AG04450 (cell line): Measurements from ENCODE around the gene ARHGAP15. TPM values are rescaled to one million over a fixed set of nuclear protein-coding genes. Genes with fewer than 3 reads are reported as not detected.

ENCODE experiments used
- CTCF ChIA-PET: fragments of 300-600, 350-600 bp; formaldehyde crosslinking; extraction: SDS; loops from one replicate; lab custom pipeline; 2022; ENCODE audit warnings: antibody characterized with exemption, inconsistent platforms; lab: Charles Lee
- POLR2A ChIA-PET: fragments of 350-600 bp; formaldehyde crosslinking; extraction: SDS; loops from one replicate; lab custom pipeline; 2021; ENCODE audit warnings: antibody characterized with exemption, inconsistent platforms; lab: Yijun Ruan, JAX
- DNase-seq: peaks from one replicate; pipeline ENCODE4 v3.0.0-alpha.2; 2011; ENCODE audit warnings: low read depth, low spot score
- H3K27ac ChIP-seq: one replicate; pipeline ENCODE4 v1.5.1; 2012; ENCODE audit warnings: low read depth, low read length, control low read depth
- H3K27me3 ChIP-seq: one replicate; pipeline ENCODE4 v1.6.0; 2012; ENCODE audit warnings: low read length; ENCODE audit not compliant: control insufficient read depth, insufficient read depth
- H3K4me3 ChIP-seq: 2 replicates; pipeline ENCODE4 v1.5.1; 2011; ENCODE audit warnings: mild to moderate bottlenecking, low read depth, low read length, control low read depth
- H3K9me3 ChIP-seq: 2 replicates; pipeline ENCODE4 v1.5.1; 2012; ENCODE audit warnings: low read length; ENCODE audit not compliant: control insufficient read depth, insufficient read depth
- polyA plus RNA-seq: library from polyadenylated mRNA; depleted of rRNA; stranded (reverse); fragments of >200 nt; gene quantifications from 2 replicates; pipeline ENCODE4 v1.2.3, GENCODE V29; 2011
- TF ChIP-seq, protein P1 (sequence below): IDR thresholded peaks from 2 replicates; pipeline ENCODE4 v1.5.1; 2011; ENCODE audit warnings: low read depth, low read length, control low read depth, inconsistent platforms

ARHGAP15 gene
- polyA plus RNA-seq, 1 experiment = not detected

DNA sequence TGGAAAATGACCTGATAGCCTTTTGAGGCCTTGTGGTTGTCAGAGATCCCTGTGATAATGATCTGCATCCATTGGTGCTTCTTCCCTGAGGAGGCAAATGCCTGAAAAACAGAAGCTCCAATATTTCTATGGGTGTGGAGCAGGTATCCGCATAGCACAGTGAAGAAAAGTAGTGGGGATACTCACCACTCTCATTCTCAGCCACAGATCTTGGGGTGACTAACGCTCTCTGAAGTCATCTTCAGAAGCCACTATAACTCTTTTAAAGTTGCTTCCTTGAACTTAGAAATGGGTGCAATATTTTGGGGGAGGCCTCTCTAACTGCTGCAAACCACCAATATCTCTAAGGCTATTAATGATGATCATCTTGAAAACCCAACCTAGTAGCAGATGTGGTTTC lies 46.2 kb downstream of the ARHGAP15 start:
- no peaks in the 10 kb centered on the region for H3K27me3 ChIP-seq
- CTCF ChIA-PET = no interaction called here
- no peaks in the 10 kb centered on the region for H3K9me3 ChIP-seq
- H3K27ac ChIP-seq = no peak overlapping the region
- TF ChIP-seq, protein P1, sequence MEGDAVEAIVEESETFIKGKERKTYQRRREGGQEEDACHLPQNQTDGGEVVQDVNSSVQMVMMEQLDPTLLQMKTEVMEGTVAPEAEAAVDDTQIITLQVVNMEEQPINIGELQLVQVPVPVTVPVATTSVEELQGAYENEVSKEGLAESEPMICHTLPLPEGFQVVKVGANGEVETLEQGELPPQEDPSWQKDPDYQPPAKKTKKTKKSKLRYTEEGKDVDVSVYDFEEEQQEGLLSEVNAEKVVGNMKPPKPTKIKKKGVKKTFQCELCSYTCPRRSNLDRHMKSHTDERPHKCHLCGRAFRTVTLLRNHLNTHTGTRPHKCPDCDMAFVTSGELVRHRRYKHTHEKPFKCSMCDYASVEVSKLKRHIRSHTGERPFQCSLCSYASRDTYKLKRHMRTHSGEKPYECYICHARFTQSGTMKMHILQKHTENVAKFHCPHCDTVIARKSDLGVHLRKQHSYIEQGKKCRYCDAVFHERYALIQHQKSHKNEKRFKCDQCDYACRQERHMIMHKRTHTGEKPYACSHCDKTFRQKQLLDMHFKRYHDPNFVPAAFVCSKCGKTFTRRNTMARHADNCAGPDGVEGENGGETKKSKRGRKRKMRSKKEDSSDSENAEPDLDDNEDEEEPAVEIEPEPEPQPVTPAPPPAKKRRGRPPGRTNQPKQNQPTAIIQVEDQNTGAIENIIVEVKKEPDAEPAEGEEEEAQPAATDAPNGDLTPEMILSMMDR = no peak
- no peak for DNase-seq
- H3K4me3 ChIP-seq = no peak overlapping the region
- POLR2A ChIA-PET = no interaction called here

DNA sequence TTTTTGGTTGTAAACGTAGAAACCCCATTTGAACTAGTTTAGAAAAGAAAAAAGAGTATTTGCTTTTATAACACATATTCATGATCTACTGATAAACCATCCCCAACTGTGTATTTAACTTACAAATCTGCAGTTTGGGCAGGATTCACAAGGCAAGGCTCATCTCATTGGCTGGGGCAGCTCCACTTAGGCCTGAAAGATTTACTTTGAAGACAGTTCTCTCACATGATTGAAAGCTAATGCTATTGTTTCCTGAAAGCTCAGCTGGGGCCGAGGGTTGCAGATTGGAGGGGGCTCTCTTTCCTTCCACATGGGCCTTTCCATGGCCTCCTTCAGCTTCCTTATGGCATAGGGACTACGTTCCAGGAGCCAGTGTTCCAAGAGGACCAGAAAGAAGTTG lies 47.4 kb downstream of the ARHGAP15 start:
- H3K9me3 ChIP-seq = no peaks in the 10 kb centered on the region
- no peak for DNase-seq
- TF ChIP-seq, protein P1 = no peak
- H3K27ac ChIP-seq = no peak overlapping the region
- ChIA-PET CTCF (no interaction called here), POLR2A (no interaction called here)
- no peaks in the 10 kb centered on the region for H3K27me3 ChIP-seq
- H3K4me3 ChIP-seq = peak overlapping the region; percentile 3; the same call in 1 of the 2 replicates

DNA sequence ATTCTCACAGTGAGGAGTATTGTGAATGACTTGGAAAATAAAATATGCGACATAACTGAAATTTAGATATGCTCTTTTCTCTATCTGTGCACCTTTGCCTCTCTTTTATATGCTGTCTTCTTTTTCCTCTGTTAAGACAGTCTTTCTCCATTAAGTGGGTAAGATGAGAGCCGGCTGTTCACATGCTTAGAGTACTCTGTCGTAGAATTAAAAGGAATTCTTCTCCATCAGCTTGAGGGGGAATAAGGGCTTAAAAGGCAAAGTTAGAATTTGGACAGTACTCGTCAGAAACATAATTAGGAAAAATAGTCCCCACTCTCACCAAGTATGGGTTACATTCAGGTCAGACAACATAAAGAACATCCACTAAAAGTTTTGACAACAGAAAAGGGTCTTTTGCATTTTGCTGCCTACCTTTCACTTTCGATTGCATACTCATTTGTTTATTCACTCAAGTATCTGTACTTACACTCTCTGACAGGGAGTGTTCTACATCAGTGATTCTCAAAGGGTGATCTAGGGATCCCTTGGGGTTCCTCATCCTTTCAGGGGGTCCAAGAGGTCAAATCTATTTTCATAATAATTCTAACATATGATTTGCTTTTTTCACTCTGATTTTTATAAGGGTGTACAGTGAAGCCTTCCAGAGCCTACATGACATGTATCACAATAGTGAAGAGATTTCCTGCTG lies 48.0 kb downstream of the ARHGAP15 start:
- ChIA-PET POLR2A (no interaction called here), CTCF (no interaction called here)
- Histone ChIP-seq H3K27ac (no peak overlapping the region), H3K4me3 (peak overlapping the region; percentile 45), H3K27me3 (no peaks in the 10 kb centered on the region), H3K9me3 (no peaks in the 10 kb centered on the region)
- TF ChIP-seq, protein P1 = no peak
- DNase-seq = no peak

DNA sequence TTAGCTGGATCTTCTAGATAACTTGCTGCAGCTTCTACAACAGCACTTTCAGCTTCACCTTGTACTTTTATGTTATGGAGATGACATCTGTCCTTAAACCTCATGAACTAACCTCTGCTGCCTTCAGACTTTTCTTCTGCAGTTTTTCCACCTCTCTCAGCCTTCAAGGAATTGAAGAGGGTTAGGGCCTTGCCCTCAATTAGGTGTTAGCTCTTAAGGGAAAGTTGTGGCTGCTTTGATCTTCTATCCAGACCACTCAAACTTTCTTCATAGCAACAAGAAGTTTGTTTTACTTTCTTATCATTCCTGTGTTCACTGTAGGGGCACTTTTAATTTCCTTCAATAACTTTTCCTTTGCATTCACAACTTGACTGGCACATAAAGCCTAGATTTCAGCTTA lies 52.3 kb downstream of the ARHGAP15 start:
- TF ChIP-seq, protein P1 = no peak
- H3K27ac ChIP-seq = no peak overlapping the region
- CTCF ChIA-PET = interaction anchor here (0.5 to 1.0 kb wide), 2 partner anchors 8 to 147 kb away, joined by 3 read pairs; no protein-coding TSS in a partner anchor
- no peaks in the 10 kb centered on the region for H3K9me3 ChIP-seq
- DNase-seq = no peak
- no peak overlapping the region for H3K4me3 ChIP-seq
- POLR2A ChIA-PET = no interaction called here
- H3K27me3 ChIP-seq = no peaks in the 10 kb centered on the region

DNA sequence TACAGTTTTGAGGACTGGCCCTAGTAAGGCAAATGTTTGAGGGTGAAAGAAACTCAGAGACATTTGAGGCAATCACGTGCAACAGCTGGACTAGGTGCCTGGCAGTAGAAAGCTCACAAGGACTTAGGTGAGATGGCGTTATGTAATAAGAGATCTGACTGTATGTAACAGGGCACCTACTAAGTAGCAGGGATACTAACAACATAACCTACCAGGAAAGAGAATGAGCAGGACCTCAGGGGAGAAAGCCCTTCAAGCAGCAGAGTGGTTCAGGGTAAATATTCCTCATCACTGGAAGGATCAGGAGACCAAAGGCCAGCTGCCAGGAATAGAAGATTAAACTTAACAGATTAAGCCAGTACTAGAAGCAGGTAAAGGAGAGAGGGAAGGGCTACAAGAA lies 53.4 kb downstream of the ARHGAP15 start:
- CTCF ChIA-PET = no interaction called here
- H3K27ac ChIP-seq = no peak overlapping the region
- H3K27me3 ChIP-seq = no peaks in the 10 kb centered on the region
- no peak for DNase-seq
- no peak overlapping the region for H3K4me3 ChIP-seq
- TF ChIP-seq, protein P1 = no peak
- POLR2A ChIA-PET = no interaction called here
- H3K9me3 ChIP-seq = no peaks in the 10 kb centered on the region
